Left renal pelvis (tissue), 4 donors: Measurements from ENCODE around the gene GTSF1L. TPM values are rescaled to one million over a fixed set of nuclear protein-coding genes. Genes with fewer than 3 reads are reported as not detected.

Experiments
- DNase-seq, 4 donors: peaks; one replicate each; pipeline ENCODE4 v3.0.0-alpha.2; 2013; ENCODE audit warnings: low read depth in 4 of 4, low spot score in 3 of 4
- polyA plus RNA-seq, 4 donors: library from polyadenylated mRNA; unstranded; fragments of 120-200 nt; gene quantifications; one replicate each; pipeline ENCODE4 v1.2.1, GENCODE V29; 2013; ENCODE audit not compliant: insufficient read length in 4 of 4

The GTSF1L gene
- polyA plus RNA-seq, 4 donors: not detected

- no peak for DNase-seq
Measured at GRCh38 chr20:43717616-43717995, 9.2 kb downstream of the GTSF1L start.

GRCh38 chr20:43716757-43717615 lies 9.8 kb downstream of the GTSF1L start:
- no peak for DNase-seq

DNA sequence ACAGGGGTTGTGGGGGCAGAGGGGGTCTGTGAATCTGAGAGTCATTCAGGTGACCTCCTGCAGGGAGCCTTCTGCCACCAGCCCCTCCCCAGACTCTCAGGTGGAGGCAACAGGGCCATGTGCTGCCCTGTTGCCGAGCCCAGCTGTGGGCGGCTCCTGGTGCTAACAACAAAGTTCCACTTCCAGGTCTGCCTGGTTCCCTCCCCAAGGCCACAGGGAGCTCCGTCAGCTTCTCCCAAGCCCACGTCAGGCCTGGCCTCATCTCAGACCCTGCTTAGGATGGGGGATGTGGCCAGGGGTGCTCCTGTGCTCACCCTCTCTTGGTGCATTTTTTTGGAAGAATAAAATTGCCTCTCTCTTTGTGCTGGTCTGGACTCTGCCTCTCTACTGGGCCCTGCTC lies 10.7 kb downstream of the GTSF1L start:
- DNase-seq: no peak

DNA sequence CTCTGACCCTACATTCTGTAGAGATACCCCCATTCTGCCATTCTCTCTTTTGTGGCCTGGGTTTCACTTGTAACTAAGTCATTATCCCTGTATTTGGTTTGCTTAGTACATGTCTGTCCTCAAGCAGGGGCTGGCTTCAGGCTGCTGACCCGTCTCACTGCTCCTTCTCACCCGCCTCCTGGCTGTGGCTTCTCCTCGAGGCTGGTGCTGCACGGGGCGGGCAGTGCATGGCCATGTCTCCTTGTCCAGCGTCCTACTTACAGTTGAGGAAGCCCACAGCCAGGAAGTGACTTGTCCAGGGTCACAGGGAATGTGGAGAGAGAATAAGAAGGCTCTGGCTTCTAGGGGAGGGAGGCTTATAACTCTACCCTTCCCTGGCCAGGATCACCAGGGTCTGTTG lies 11.3 kb downstream of the GTSF1L start:
- no peak for DNase-seq

DNA sequence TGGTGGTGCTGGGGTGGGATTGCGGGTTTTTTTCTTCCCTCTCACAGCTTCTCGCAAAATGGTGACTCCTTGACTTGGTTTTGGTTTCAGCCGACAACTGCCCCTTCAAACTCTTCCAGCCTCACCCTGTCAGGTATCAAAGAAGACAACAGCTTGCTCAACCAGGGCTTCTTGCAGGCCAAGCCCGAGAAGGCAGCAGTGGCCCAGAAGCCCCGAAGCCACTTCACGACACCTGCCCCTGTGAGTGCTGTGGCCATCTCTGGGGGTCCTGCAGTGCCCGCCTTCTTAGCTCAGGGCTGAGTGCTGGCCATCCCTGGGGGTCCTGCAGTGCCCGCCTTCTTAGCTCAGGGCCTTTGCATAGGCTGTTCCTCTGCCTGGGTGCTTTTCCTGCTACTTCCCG lies 11.8 kb downstream of the GTSF1L start:
- no peak for DNase-seq

GRCh38 chr20:43711098-43711654 lies 15.6 kb downstream of the GTSF1L start:
- no peak for DNase-seq

DNA sequence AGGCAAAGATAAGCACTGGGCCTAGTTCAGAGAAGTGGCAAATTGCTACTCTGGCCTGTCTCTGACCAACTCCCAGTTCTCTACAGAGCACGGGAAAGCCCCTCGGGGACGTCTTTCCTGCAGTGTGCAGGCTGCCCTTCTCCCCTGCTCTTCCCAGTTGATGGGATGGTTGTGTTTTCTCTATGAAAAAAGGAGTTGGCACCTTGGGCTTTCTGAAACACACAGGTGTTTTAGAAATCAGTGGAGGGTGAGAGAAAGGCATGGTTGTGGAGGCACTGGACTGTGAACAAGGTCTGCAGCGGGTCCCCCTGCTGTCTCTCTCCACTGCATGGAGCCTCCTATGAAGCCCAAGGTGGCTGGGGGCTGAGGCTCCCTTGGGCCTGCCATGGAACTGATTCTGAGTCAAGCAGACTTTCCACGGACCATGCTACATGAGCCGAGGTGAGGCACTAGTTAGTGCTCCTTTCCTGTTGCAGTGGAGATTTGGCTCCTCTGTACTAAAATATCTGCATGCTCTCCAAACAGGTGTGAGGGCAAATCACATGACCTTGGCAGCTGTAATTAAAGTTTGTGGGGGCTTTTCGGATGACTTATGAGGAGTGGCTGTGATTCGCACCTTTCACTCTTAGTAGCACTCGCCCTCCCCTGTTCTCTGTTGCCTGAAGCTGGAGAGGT lies 16.3 kb downstream of the GTSF1L start:
- DNase-seq: no peak

GRCh38 chr20:43702502-43702901 lies 24.3 kb downstream of the GTSF1L start:
- DNase-seq: no peak

DNA sequence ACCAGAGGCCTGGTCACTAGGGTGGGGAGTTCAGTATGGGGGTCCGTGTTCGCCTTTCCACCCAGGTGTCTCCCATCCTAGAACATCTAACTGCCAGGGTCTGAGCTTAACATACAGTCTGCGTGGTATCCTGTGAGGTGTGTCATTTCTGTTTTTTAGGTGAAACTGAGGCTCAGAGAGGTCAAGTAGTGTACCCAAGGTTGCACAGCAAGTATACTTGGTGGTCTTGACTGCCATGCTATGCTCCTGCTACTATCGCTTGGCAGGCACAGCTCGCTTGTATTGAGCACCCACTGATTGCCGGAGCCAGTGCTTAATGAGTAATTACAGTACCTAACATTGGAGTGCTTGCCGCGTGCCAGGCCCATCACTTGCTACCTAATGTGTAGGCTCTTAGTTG lies 26.2 kb downstream of the GTSF1L start:
- no peak for DNase-seq

DNA sequence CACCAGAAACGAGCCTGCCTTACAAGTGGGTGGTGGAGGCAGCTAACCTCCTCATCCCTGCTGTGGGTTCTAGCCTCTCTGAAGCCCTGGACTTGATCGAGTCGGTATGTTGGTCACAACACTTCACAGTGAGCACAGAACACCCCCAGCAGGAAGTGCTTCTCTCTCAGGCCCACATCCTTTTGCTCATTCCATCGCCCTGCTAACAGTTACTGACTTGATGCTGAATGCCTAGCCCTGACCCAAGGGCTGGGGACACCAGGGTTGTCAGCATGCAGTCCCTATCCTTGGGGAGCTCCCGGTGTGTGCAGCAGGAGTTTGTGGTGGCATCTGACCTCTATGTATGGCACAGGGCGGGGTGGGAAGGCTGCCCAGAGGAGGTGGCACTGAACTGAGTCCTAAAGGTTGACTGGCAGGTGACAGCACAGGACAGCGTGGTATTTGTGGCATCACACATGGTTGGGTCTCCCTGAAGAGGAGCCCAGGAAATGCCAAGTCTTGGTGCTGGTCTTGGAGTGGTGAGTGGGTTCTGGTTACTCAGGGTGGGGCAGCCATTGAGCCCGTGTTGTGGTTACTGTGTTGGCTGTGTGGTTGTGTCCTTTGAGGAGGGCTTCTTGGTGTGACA lies 26.7 kb downstream of the GTSF1L start:
- no peak for DNase-seq

DNA sequence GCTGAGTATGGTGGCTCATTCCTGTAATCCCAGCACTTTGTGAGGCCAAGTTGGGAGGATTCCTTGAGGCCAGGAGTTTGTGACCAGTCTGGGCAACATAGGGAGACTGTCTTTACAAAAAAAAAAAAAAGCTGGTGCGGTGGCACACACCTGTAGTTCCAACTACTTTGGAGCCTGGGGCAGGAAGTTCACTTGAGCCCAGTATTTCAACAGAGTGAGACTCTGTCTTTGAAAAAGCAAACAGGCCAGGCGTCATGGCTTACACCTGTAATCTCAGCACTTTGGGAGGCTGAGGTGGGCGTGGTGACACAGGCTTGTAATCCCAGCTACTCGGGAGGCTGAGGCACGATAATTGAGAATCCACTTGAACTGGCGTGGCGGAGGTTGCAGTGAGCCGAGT lies 31.2 kb downstream of the GTSF1L start:
- no peak for DNase-seq

DNA sequence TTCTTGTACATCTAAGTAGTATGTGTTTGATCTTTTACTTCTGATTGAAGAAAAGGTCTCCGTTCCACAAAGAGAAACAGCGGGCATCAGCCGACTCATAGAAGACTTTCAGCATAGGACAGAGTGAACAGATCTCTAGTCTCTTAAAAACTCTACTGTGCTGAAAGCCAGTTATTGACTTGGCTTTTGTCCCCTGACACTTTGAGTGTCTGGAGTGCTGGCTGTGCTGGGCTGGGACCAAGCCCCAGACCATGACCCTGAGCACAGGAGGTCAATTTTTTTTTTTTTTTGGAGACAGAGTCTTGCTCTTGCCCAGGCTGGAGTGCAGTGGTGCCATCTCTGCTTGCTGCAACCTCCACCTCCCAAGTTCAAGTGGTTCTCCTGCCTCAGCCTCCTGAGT lies 32.0 kb downstream of the GTSF1L start:
- DNase-seq: no peak

- DNase-seq: no peak
Measured at GRCh38 chr20:43691928-43692524, 34.8 kb downstream of the GTSF1L start.

GRCh38 chr20:43690943-43691598 lies 35.7 kb downstream of the GTSF1L start:
- no peak for DNase-seq

- DNase-seq: no peak
Measured at GRCh38 chr20:43689165-43689564, 37.6 kb downstream of the GTSF1L start.

DNA sequence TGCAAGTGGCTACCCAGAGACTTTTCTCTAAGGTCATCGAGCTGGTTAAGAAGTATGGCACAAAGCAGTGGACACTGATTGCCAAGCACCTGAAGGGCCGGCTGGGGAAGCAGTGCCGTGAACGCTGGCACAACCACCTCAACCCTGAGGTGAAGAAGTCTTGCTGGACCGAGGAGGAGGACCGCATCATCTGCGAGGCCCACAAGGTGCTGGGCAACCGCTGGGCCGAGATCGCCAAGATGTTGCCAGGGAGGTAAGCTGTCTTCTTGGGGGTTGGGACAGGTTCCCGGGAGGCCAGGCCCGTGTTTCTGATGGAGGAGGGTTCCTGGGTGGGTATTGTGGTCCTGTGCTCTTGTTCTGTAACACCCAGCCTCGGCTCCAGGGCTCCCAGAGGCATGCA lies 40.0 kb downstream of the GTSF1L start:
- no peak for DNase-seq

DNA sequence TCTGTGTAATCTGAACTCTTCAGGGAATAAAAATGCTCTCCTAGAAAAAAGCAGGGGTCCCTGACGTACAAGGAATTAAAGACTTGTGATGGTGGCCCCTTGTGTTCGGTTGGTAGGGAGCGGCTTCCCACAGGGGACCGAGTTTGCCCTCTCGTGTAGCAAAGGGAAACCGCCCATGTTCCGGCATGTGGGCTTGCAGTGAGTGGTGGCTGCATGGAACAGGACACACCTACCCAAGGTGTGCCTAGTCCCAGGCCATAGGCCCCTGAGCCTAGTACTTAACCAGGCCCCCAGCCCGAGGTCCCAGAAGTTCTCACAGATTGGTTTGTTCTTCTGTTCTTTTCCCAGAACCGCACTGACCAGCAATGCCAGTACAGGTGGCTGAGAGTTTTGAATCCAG lies 44.4 kb downstream of the GTSF1L start:
- DNase-seq: no peak

DNA sequence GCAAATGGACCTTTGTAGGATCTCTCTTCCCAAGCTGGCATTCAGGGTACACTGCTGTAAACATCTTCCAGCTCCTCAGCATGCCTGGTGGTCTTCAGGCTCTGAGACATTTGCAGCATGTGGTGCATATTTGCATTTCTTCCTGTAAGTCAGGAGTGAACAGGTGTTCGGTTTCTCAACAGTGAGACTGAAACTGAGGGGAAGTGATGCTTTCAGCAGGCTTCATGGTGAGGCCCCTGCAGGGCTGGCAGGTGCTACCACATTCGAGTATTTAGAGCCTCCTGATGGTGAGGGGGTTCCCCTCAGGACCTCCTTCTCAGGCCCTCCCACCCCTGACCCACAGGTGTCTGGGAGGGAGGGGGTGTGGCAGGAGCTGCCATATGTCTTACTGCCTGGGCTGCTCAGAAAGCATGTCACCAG lies 44.8 kb downstream of the GTSF1L start:
- no peak for DNase-seq

DNA sequence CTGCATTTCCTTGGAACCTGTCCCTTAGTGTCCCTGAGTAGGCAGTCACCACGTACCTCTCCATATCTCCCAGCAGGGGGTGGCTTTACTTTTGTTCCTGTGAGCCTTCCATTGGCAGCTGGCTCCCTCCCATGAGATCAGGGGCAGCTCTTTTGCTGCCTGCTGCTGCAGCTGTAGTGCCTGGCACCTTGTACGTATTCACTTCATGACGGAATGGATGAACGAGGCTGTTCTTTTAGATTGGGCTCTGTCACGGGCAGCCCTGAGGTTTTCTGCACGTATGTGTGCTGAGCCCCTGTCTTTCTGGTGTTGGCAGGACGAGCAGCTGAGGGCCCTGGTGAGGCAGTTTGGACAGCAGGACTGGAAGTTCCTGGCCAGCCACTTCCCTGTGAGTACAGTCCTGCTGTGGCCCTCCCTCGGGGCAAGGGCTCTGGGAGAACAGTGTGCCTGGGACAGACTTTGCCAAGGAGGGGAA lies 45.3 kb downstream of the GTSF1L start:
- DNase-seq: no peak

GRCh38 chr20:43680981-43681380 lies 45.8 kb downstream of the GTSF1L start:
- no peak for DNase-seq
